22Rv1 (cell line): Measurements from ENCODE around the gene GEN1.

Experiments used
- H3K27ac ChIP-seq: fragments of 450-650 bp; 2 replicates; pipeline ENCODE4 v1.5.1; 2017
- CTCF ChIP-seq: fragments of 450-650 bp; IDR thresholded peaks from 2 replicates; pipeline ENCODE4 v1.5.1; 2017; ENCODE audit warnings: mild to moderate bottlenecking
- ZFX ChIP-seq: fragments of 450-650 bp; IDR thresholded peaks from 2 replicates; pipeline ENCODE4 v1.6.1; 2017; ENCODE audit warnings: antibody characterized with exemption, borderline replicate concordance

The GEN1 gene

GRCh38 chr2:17786727-17787126 is 32.8 kb downstream of the GEN1 start:
- TF ChIP-seq ZFX (no peak), CTCF (no peak)

DNA sequence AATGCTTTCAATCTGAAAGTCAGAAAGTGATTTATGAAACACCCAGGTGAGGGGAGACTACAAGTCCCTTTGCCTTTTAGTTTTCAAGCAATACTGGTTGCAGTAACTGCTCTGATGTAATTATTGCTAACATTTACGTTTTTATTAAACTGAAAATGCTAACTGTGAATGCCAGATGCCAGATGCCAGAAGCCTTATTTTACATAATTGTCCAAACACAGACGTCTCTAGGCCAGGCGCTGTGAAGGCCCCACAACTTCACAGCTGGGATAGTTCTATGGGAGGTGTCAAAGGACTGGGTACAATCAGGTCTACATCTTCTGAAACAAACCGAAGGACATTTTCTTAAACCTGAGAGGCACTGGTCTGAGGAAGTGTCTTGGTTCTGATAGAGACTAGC is 34.8 kb downstream of the GEN1 start:
- TF ChIP-seq CTCF = no peak
- no peak for TF ChIP-seq ZFX
- no peak overlapping the region for H3K27ac ChIP-seq

More at GRCh38 chr2:17786727-17787126, 32.8 kb downstream of the GEN1 start:
- H3K27ac ChIP-seq = no peak overlapping the region

- H3K27ac ChIP-seq = no peak overlapping the region
- TF ChIP-seq CTCF (no peak), ZFX (no peak)
These were observed 36.6 kb downstream of the GEN1 start for GRCh38 chr2:17790536-17790935.

GRCh38 chr2:17791121-17791816 is 37.3 kb downstream of the GEN1 start:
- H3K27ac ChIP-seq = no peak overlapping the region
- TF ChIP-seq ZFX (no peak), CTCF (no peak)

- no peak overlapping the region for H3K27ac ChIP-seq
- no peak for TF ChIP-seq CTCF
- no peak for TF ChIP-seq ZFX
These were observed 37.8 kb downstream of the GEN1 start for GRCh38 chr2:17791817-17792130.

GRCh38 chr2:17792515-17792914 is 38.6 kb downstream of the GEN1 start:
- H3K27ac ChIP-seq = no peak overlapping the region
- no peak for TF ChIP-seq ZFX
- TF ChIP-seq CTCF = no peak

- TF ChIP-seq ZFX (no peak), CTCF (no peak)
- no peak overlapping the region for H3K27ac ChIP-seq
These were observed 39.4 kb downstream of the GEN1 start for GRCh38 chr2:17793296-17793695.
